Glutamatergic neuron (in vitro differentiated cells): ENCODE data around the gene CPE. TPM values are rescaled to one million over a fixed set of nuclear protein-coding genes. Genes with fewer than 3 reads are reported as not detected.

Source experiments
- DNase-seq: peaks from one replicate; pipeline ENCODE4 v3.0.0; 2022
- H3K27ac Mint-ChIP-seq: one replicate; pipeline ENCODE4 v1.8.0; 2020; ENCODE audit warnings: mild to moderate bottlenecking, mixed read lengths, inconsistent platforms; ENCODE audit not compliant: unreplicated experiment
- H3K27me3 Mint-ChIP-seq: one replicate; pipeline ENCODE4 v1.8.0; 2020; ENCODE audit warnings: mild to moderate bottlenecking, moderate library complexity, mixed read lengths, inconsistent platforms; ENCODE audit not compliant: unreplicated experiment
- H3K36me3 Mint-ChIP-seq: one replicate; pipeline ENCODE4 v1.8.0; 2020; ENCODE audit warnings: mild to moderate bottlenecking, mixed read lengths, inconsistent platforms; ENCODE audit not compliant: unreplicated experiment
- H3K4me1 Mint-ChIP-seq: one replicate; pipeline ENCODE4 v1.8.0; 2020; ENCODE audit warnings: mild to moderate bottlenecking, low read depth, mixed read lengths, inconsistent platforms; ENCODE audit not compliant: unreplicated experiment
- H3K4me3 Mint-ChIP-seq: one replicate; pipeline ENCODE4 v1.8.0; 2020; ENCODE audit warnings: mild to moderate bottlenecking, mixed read lengths, inconsistent platforms; ENCODE audit not compliant: unreplicated experiment
- H3K9me3 Mint-ChIP-seq: one replicate; pipeline ENCODE4 v1.8.0; 2020; ENCODE audit warnings: mild to moderate bottlenecking, moderate library complexity, mixed read lengths, inconsistent platforms; ENCODE audit not compliant: unreplicated experiment
- CTCF ChIP-seq: fragments of 200-600 bp; sonication (generic); IDR thresholded peaks from one replicate; pipeline ENCODE4 v1.5.0; 2021; ENCODE audit not compliant: partially characterized antibody, unreplicated experiment
- total RNA-seq: library from RNA; stranded (reverse); fragmentation: NEBNext Ultra II Directional; extraction: Animal tissue kit (Norgen Biotek cat#: 25700); gene quantifications from one replicate; pipeline ENCODE4 v1.2.1, GENCODE V29; 2021; ENCODE audit not compliant: unreplicated experiment

Gene CPE
- total RNA-seq, 1 donor from 2014 or later: 253 TPM

DNA sequence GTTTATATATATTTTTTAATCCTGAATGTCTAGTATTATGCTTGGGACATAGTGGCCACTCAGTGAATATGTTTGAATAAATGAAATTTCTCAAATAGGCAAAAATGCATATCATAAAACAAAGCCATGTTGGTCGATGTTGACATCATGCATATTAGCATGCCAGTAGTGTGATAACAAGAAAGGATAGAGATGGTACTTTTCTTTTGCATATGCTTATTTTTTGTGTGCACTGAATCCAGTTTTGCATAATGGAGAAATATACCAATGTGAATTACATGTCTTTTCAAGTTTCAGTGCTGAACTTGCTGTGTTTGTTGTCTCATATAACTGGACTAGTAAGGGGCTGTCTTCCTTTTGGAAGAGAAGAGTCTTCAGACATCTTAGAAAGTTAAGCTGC, 7.5 kb downstream of the CPE start:
- no peaks in the 10 kb centered on the region for H3K36me3 Mint-ChIP-seq
- DNase-seq: no peak
- peaks cover 4% of the 10 kb centered on the region for H3K9me3 Mint-ChIP-seq
- TF ChIP-seq CTCF: no peak
- H3K4me1 Mint-ChIP-seq: peaks cover 56% of the 10 kb centered on the region
- H3K27ac Mint-ChIP-seq: no peak overlapping the region
- H3K4me3 Mint-ChIP-seq: no peak overlapping the region
- no peaks in the 10 kb centered on the region for H3K27me3 Mint-ChIP-seq

DNA sequence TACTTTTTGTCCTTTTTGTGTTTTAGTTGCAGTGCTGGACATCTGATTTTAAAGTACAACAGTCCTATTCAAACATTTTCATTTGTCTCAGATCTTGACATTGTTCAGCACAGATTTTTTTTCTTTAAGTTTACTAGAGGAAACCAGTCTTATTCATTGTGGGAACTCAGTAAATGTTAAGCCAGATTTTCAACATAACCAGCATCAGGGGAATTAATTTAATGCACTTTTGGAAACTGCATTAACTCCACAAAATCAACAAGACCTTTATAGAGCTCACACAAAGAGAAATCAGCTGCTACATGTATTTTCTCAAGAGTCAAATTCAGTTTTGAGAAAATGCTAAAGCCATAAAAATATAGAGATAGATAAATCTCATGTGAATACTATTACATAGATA, 9.9 kb downstream of the CPE start:
- no peak overlapping the region for H3K4me3 Mint-ChIP-seq
- peaks cover 1% of the 10 kb centered on the region for H3K9me3 Mint-ChIP-seq
- peak overlapping the region; percentile 60 for H3K27ac Mint-ChIP-seq
- H3K36me3 Mint-ChIP-seq: no peaks in the 10 kb centered on the region
- no peaks in the 10 kb centered on the region for H3K27me3 Mint-ChIP-seq
- peaks cover 41% of the 10 kb centered on the region for H3K4me1 Mint-ChIP-seq
- no peak for TF ChIP-seq CTCF
- DNase-seq: no peak

DNA sequence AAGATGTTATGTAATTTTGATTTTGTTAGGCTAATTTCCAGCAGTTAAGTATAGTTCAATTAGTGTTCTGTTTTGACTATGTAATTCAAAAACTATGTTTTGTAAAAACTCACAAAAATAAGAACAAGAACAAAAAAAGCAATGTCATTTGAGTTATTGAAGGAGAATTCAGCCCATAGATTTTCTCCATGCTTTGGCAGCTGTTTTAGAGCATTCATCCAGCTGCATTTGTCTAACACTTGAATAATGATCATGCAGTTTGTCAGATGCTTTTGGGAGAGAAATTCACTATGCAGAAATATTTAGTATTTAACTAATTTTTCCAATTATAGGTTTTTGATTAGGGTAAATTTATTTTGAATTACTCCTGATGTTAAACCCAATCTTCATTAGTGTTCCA, 14.2 kb downstream of the CPE start:
- Mint-ChIP-seq H3K27ac (no peak overlapping the region), H3K4me1 (peaks cover 26% of the 10 kb centered on the region), H3K27me3 (no peaks in the 10 kb centered on the region), H3K4me3 (no peak overlapping the region), H3K36me3 (no peaks in the 10 kb centered on the region), H3K9me3 (no peaks in the 10 kb centered on the region)
- TF ChIP-seq CTCF: no peak
- no peak for DNase-seq

DNA sequence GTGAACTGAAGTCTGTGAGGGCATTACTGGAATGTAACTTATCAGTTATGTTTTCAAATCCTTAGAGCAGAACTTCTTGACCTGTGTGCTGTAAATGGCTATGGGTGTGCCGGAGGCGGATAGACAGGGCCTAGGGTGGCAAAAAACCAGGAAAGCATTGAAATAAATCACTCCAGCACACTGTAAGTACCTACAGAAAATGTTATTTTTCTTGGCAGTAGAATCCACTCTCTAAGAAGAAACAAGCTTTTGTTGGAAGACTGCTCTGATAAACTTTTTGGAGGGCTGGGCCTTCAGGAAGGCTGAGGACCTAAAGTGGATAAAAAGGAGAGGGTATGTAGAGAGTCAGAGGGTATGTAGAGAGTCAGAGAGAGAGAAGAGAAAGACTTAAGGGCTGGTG, 14.9 kb downstream of the CPE start:
- Mint-ChIP-seq H3K36me3 (no peaks in the 10 kb centered on the region), H3K27ac (no peak overlapping the region), H3K27me3 (peaks cover 2% of the 10 kb centered on the region), H3K4me1 (peaks cover 22% of the 10 kb centered on the region), H3K4me3 (no peak overlapping the region), H3K9me3 (peaks cover 4% of the 10 kb centered on the region)
- DNase-seq: no peak
- no peak for TF ChIP-seq CTCF

DNA sequence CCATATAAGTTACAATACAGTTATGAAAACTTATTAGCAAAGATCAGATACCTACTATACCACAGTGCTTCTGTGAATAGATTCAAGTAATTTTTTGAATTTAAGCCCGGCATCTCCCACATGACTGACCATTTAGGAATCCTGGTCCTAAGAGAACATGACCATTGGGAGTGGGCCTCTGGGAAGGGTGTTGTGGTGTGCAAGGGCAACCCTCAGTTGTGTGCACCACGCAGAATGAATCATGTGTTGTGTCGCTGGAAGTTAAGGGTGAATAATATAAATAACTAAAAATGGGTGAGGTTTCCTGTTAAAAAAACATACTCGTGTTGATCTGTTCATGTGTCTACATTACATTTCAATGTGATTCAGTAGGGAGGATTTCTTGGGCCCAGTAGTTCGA, 15.5 kb downstream of the CPE start:
- Mint-ChIP-seq H3K4me3 (no peak overlapping the region), H3K36me3 (no peaks in the 10 kb centered on the region), H3K27me3 (peaks cover 2% of the 10 kb centered on the region), H3K27ac (no peak overlapping the region), H3K9me3 (peaks cover 4% of the 10 kb centered on the region), H3K4me1 (peaks cover 19% of the 10 kb centered on the region)
- no peak for DNase-seq
- TF ChIP-seq CTCF: no peak
